ENCODE measurements around the gene ARSA. TPM values are rescaled to one million over a fixed set of nuclear protein-coding genes. Genes with fewer than 3 reads are reported as not detected.
"Not testable (repeated sequence)": the region's sequence is repeated elsewhere in the genome, so short reads cannot be mapped to it uniquely, and the experiment has no call there.

The ARSA gene
- total RNA-seq, 1 donor from 2014 or later = 39.8 TPM

- Mint-ChIP-seq H3K4me3 (ENCODE audit: unreplicated experiment) (no peak overlapping the region), H3K27me3 (ENCODE audit: low read depth) (peaks cover 5% of the 10 kb centered on the region), H3K36me3 (ENCODE audit: low read depth) (no peaks in the 10 kb centered on the region), H3K27ac (ENCODE audit: unreplicated experiment) (no peak overlapping the region), H3K4me1 (ENCODE audit: low read depth) (peaks cover 29% of the 10 kb centered on the region), H3K9me3 (ENCODE audit: low read depth) (no peaks in the 10 kb centered on the region)
- no peak for TF ChIP-seq CTCF (IDR thresholded peaks at IDR 0.05)
- DNase-seq (ENCODE audit: low spot score) = no peak
Measured at GRCh38 chr22:50622723-50623327, 5.1 kb downstream of the ARSA start.

- Mint-ChIP-seq H3K27me3 (ENCODE audit: low read depth) (peaks cover 7% of the 10 kb centered on the region), H3K4me3 (ENCODE audit: unreplicated experiment) (peak overlapping the region; percentile 26), H3K4me1 (ENCODE audit: low read depth) (peaks cover 26% of the 10 kb centered on the region), H3K9me3 (ENCODE audit: low read depth) (no peaks in the 10 kb centered on the region), H3K27ac (ENCODE audit: unreplicated experiment) (no peak overlapping the region), H3K36me3 (ENCODE audit: low read depth) (no peaks in the 10 kb centered on the region)
- TF ChIP-seq CTCF (IDR thresholded peaks at IDR 0.05) = peak; percentile 42
- no peak for DNase-seq (ENCODE audit: low spot score)
Measured at GRCh38 chr22:50621948-50622722, 5.8 kb downstream of the ARSA start.

- H3K4me1 Mint-ChIP-seq (ENCODE audit: low read depth) = peaks cover 24% of the 10 kb centered on the region
- TF ChIP-seq CTCF (IDR thresholded peaks at IDR 0.05) = no peak
- H3K36me3 Mint-ChIP-seq (ENCODE audit: low read depth) = no peaks in the 10 kb centered on the region
- no peak for DNase-seq (ENCODE audit: low spot score)
- H3K27ac Mint-ChIP-seq (ENCODE audit: unreplicated experiment) = no peak overlapping the region
- H3K27me3 Mint-ChIP-seq (ENCODE audit: low read depth) = peaks cover 7% of the 10 kb centered on the region
- peak overlapping the region; percentile 26 for H3K4me3 Mint-ChIP-seq (ENCODE audit: unreplicated experiment)
- no peaks in the 10 kb centered on the region for H3K9me3 Mint-ChIP-seq (ENCODE audit: low read depth)
Measured at GRCh38 chr22:50621356-50621880, 6.5 kb downstream of the ARSA start.

GRCh38 chr22:50620593-50621355 lies 7.2 kb downstream of the ARSA start:
- DNase-seq (ENCODE audit: low spot score) = no peak
- H3K4me3 Mint-ChIP-seq (ENCODE audit: unreplicated experiment) = peak overlapping the region; percentile 45
- H3K27ac Mint-ChIP-seq (ENCODE audit: unreplicated experiment) = peak overlapping the region; percentile 32

GRCh38 chr22:50614296-50614695 lies 13.7 kb downstream of the ARSA start:
- not testable (repeated sequence) for H3K4me1 Mint-ChIP-seq (ENCODE audit: low read depth); H3K4me3 Mint-ChIP-seq (ENCODE audit: unreplicated experiment); DNase-seq (ENCODE audit: low spot score); H3K36me3 Mint-ChIP-seq (ENCODE audit: low read depth); H3K27ac Mint-ChIP-seq (ENCODE audit: unreplicated experiment); H3K9me3 Mint-ChIP-seq (ENCODE audit: low read depth)
- peaks cover 15% of the 10 kb centered on the region for H3K27me3 Mint-ChIP-seq (ENCODE audit: low read depth)

More at GRCh38 chr22:50620593-50621355, 7.2 kb downstream of the ARSA start:
- Mint-ChIP-seq H3K36me3 (ENCODE audit: low read depth) (no peaks in the 10 kb centered on the region), H3K4me1 (ENCODE audit: low read depth) (peaks cover 24% of the 10 kb centered on the region), H3K9me3 (ENCODE audit: low read depth) (no peaks in the 10 kb centered on the region), H3K27me3 (ENCODE audit: low read depth) (peaks cover 7% of the 10 kb centered on the region)
- peak; percentile 50 for TF ChIP-seq CTCF (IDR thresholded peaks at IDR 0.05)
